Thyroid gland (tissue), 4 donors: ENCODE results near the gene CD200R1L.

ENCODE experiments used
- POLR2A ChIP-seq, 2 donors: fragments of 450-650 bp; IDR thresholded peaks; one replicate each; pipeline ENCODE4 v1.6.1; 2017; ENCODE audit warnings: antibody characterized with exemption in 2 of 2, mild to moderate bottlenecking in 2 of 2, moderate library complexity in 1 of 2
- TF ChIP-seq, protein P1 (sequence below), 6 experiments: fragments of 200-600 bp in 3 of 6; fragments of 450-650 bp in 3 of 6; sonication (generic) in 3 of 6; IDR thresholded peaks; one replicate each; pipeline ENCODE4 v1.5.1; 2016 to 2019; ENCODE audit warnings: antibody characterized with exemption in 6 of 6, mild to moderate bottlenecking in 2 of 6, inconsistent platforms in 1 of 6, moderate library complexity in 1 of 6

DNA sequence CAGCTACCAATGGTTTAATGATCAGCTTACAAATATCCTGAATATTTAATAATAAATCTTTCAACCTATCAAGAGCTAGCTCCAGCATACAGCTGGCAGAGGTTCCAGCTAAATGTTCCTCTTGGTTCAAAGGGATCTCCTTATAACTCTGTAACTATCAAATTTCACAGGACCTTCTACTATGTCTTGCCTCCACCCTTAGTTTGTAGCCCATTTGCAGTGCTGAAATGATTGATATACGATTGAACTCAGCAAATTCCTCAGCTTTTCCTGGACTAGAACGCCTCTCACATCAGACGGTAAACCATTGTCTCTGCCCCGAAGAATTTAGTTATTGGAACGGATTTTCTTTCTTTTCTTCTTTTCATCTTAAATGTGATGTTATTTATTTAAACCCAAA is 41.5 kb downstream of the CD200R1L start:
- TF ChIP-seq POLR2A (IDR thresholded peaks at IDR 0.05), result no peak
- TF ChIP-seq, protein P1, sequence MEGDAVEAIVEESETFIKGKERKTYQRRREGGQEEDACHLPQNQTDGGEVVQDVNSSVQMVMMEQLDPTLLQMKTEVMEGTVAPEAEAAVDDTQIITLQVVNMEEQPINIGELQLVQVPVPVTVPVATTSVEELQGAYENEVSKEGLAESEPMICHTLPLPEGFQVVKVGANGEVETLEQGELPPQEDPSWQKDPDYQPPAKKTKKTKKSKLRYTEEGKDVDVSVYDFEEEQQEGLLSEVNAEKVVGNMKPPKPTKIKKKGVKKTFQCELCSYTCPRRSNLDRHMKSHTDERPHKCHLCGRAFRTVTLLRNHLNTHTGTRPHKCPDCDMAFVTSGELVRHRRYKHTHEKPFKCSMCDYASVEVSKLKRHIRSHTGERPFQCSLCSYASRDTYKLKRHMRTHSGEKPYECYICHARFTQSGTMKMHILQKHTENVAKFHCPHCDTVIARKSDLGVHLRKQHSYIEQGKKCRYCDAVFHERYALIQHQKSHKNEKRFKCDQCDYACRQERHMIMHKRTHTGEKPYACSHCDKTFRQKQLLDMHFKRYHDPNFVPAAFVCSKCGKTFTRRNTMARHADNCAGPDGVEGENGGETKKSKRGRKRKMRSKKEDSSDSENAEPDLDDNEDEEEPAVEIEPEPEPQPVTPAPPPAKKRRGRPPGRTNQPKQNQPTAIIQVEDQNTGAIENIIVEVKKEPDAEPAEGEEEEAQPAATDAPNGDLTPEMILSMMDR (IDR thresholded peaks at IDR 0.05), result no peak
